ENCODE measurements around the gene CDH23.

CDH23 gene

DNA sequence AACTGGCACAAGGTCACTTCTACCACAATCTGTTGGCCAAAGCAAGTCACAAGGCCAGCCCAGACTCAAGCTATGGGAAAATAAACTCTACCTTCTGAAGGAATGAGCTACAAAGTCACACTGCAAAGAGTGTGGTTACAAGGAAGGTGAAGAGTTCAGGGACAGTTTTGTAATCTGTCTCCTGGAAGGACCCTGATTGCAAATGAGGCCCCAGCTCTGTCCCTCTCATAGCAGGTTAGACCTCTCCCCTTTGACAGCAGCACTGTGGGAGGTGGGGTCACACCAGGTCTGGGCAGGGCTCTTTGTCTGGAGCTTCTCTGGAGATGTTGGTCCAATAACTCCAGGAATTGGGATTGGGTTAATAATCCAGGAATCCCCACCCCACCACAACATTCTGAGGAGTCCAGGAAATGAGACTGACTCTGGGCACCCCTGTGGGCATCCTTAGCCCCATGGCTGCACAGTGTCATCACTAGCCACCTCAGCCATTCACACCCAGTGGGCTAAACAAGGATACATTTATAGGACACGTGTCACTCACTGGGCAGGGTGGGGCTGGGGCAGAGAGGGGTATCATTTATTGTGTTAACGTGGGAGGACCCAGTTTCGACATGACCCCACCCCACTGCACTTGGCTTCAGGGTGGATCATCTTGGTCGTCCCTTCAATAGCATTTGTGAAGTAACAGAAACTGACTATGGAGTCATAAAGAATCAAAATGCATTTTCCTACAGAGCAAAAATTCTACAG lies 346.5 kb downstream of the CDH23 start:
- DNase-seq (ENCODE audit: low read depth) = no peak

DNA sequence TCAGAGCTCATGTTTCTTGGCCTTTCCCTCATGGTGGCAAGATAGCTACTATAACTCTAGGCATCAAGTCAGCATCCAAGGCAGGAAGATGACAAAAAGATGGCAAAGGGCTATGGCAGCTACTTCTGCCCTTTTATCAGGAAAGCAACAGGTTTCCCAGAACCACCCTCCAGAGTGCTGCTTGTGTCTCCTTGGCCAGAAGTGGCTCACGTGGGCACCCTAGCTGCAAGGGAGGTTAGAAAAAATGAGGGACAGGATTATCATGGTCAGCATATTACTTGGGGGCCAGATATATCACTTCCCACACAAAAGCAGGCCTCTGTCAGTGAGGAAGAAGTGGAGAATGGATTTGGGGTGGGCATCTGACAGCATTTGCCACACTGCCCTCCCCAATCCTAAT lies 347.1 kb downstream of the CDH23 start:
- no peak for DNase-seq (ENCODE audit: low read depth)

- no peak for DNase-seq (ENCODE audit: low read depth)
Measured at GRCh38 chr10:71744897-71745663, 348.4 kb downstream of the CDH23 start.

GRCh38 chr10:71745664-71746250 lies 349.0 kb downstream of the CDH23 start:
- no peak for DNase-seq (ENCODE audit: low read depth)

- DNase-seq (ENCODE audit: low read depth) = no peak
Measured at GRCh38 chr10:71746344-71747037, 349.8 kb downstream of the CDH23 start.

GRCh38 chr10:71747039-71747531 lies 350.4 kb downstream of the CDH23 start:
- DNase-seq (ENCODE audit: low read depth) = no peak

DNA sequence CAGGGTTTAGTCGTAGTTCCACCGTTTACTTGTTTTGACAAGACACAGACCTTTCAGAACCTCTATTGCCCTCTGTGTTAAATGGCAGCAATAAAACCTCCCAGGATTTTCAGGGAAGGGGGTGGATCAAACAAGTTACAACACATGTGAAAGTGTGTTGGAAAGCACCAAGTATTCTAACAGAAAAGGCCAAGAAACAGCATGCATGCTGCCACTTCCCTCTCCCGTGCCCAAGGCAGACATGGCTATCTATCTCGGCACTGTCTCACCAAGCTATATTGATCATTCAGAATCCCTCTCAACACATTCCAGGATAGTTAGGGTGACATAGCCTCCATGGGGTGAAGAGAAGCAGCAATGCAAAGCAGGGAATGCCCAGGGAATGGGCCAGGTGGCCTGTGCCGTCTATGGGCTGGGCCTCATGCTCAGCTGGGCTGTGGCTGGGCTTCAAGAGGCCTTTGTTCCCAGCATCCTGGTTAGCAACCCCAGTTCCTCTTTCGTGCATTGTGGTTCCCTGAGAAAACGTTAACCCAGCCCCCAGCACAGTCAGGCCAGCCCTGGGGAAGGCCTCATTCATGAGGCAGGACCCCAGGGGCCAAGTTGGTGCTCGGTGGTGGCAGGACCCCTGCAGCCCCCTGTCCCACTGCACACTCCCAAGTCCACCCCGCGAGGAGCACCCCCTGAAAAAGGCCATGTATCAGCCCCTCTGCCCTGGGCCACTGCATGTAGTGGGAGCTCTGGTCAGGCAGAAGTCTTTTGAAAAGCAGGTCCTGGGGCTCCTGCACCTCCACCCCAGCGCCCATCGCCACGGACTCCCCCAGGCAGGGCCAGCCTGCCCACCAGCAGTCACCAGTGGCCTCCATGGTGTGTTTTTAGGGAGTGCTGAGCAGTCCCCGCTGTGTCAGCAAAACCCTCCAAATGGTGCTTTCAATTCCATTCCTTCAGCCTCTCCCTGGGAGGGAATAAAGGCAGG lies 351.1 kb downstream of the CDH23 start:
- DNase-seq (ENCODE audit: low read depth) = no peak

GRCh38 chr10:71748671-71749191 lies 352.0 kb downstream of the CDH23 start:
- DNase-seq (ENCODE audit: low read depth) = peak; percentile 59

DNA sequence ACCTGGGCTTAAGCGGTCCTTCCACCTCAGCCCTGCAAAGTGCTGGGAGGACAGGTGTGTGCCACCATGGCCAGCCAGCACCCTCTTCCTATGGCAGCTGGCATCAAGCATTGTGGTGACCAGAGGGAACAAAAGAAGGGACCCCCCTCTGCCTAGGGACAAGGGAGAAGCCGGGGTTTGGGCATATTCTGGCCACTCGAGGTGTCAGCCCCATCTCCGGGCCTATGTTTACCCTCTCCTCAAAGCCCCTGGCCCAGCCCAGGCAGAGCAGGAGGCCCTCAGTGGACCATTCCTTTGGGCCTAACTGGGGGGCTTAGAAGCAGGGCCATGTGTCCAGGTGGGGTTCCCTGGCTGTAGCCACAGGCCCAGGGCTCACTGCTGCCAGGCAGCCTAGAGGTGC lies 352.7 kb downstream of the CDH23 start:
- no peak for DNase-seq (ENCODE audit: low read depth)

DNA sequence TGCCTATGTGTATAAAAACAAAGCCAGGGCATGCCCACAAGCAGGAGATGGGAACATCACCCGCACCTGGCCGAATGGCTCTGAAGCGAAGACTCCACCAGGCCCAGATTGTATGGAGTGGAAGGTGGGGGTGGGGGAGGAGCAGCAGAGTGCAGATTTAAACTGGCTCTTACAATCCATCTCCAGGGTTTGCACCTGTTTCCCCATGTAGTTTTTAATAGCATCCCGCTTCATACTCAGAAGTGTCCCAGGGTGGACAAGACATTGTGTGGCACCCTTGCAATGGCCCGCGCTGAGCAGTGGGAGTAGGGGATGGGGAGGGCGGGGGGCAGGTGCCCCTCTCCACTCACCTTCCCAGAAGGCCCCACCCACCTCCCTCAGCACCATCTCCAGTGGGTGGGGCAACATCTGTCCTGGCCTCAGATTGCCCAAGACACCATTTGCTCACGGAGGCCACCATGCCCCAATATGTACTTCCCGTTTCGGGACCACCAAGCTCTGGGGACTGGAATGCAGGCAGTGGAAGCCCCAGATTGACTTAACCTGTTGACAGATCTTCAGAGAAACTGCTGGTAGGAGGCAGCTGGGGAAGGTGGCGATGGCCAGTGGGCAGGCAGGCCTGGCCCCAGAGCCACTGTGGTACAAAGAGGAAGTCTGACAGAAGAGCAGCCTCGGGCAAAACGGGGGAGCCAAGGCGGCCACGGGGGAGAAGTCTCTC lies 353.6 kb downstream of the CDH23 start:
- DNase-seq (ENCODE audit: low read depth) = no peak

GRCh38 chr10:71750986-71751385 lies 354.3 kb downstream of the CDH23 start:
- DNase-seq (ENCODE audit: low read depth) = no peak

DNA sequence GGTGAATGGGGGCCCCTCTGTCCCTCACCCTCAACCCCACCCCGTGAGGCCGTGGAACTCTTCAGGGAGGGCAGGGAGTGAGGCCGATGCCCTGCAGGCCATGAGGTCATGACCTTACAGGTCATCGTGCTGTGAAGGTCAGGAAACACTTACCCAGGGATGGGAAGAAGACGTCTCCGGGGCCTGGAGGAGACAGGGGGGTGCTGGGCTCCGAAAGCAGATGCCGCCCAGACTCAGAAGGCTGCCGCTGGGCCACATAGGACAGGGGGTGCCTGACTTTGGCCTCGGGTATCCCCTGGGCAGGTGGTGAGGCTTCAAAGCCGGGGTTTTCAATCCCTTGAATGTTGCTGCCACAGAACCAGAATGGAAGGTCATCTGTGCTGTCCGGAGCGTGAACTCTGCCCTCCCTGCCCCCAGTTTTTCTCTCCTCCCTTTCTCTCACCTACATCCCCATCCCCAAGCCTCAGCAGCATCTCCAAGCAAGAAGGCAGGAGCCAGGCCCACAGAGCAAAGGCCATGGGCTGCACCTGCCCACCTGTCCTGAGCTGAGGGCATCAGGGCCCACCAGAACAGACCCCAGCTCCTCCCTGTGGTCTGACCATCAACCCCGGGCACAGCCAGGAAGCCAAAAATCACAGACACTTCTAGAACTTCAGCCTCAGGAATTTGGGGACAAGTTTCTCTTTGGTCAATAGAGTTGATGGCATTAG lies 354.9 kb downstream of the CDH23 start:
- no peak for DNase-seq (ENCODE audit: low read depth)

DNA sequence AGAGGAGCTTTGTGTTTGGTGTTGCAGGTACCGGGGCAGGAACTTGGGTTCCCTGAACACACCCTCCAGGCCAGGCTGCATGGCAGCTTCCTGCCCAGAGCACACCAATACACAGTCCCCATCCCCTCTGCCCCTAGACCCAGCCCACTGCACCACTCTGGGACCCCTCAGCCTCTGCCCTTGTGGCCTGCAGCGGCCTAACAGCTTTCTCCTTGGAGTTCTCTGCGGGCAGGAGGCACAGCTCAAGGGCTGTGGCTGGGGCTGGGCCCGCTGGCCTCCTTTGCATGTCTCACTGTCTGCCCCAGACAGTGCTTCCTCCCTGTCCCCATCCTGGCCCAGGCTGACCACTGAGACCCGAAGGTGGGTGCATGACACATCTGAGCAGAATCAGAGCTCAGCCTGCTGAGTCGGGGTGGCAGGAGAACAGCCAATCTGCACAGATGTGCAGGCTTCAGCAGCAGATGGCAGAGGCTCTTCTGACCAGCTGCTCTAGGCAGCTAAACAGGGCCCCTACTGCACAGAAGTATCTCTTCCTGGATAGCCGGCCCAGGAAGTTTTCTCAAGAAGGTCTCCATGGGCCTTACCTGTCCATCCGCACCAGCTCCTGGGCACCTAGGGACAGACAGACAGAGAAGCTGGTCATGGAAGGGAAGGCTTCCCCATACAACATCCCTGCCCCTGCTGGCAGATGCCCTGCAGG lies 355.8 kb downstream of the CDH23 start:
- no peak for DNase-seq (ENCODE audit: low read depth)

DNA sequence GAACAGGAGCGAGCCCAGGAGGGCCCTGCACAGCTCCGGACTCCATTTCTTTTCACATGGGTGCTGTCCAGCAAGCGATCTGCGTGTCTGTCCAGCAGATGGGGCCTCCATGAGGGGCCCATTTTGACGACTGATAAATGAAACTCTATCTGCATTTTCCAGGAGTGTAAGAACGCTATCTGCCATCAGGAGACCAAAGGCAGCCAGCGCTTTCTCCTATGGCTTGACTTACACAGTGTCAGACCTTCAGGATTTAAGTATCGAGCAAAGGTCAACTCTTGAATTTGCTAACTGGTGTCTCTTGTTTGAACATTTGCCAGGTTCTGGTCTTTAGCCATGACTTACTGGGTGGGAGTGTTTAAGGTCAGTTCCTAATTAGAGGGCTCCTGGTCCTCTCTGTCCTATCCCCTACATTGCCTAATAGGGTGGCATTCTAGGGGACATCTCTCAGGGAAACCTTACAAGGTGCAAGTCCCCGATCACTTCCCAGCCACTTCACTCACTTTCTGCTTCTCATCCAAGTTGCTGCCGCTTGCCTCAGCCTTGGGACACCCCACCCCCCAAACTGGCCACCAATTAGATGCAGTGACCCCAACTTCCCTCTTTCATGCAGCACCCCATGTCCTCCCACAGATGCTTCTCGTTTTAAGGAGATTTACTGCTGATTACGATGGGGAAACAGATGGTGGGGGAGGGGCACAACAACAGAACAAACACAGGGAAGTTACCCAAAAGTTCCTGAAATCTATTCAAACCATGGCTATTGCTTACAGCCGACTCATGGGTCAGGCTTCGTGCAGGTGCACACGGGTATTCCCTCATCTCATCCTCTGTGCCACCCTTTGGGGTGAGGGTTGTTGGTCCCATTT lies 356.6 kb downstream of the CDH23 start:
- DNase-seq (ENCODE audit: low read depth) = no peak

GRCh38 chr10:71753960-71754505 lies 357.3 kb downstream of the CDH23 start:
- no peak for DNase-seq (ENCODE audit: low read depth)

DNA sequence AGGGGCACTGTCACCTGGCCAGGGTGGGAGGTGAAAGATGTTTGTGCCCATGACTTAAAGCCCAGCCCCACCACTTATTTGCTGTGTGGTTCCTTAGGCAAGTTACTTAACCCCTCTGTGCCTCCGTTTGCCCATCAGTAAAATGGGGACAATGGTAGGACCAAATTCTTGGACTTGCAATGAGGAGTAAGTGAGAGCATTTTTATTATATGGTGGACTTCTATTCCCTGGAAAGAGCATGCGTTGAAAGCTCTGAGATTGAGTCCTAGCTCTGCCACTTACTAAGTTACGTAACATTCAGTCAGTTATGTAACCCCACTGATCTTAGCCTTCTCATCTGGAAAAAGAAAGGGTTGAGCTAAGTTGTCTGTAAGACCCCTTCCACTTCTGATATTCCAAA lies 357.8 kb downstream of the CDH23 start:
- no peak for DNase-seq (ENCODE audit: low read depth)

DNA sequence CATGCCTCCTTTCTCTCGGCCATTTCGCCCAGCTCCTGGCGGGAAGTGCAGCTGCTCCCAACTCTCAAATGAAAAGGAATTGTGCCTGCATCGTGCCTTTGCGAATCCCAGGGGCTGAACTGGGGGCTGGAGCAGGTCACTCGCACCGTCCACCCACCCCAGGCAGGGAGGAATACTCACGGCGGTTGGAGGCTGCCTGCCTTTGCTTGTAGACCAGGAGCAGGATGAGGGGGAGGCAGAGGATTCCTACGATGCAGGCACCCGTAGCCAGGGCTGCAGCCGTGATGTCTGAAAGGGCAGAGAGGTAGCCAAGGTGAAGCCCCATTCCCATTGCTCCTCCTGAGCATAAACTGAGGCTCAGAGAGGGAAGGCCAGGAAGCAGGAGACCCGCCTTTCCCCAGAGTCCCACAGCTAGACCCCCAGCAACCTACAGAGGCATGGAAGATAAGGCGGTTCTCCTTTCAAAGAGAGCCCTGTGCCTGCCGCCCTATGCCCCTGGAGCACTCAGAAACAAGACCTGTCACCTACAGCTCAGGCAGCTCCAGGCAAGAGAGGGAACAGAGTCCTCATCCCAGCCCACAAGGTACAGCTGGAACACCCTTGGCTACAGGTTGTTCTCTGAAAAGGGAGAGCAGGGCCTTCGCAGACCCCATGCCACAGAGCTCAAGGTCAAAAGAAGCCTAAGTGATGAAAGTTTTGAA lies 358.6 kb downstream of the CDH23 start:
- no peak for DNase-seq (ENCODE audit: low read depth)
